ENCODE measurements around the gene F8A1. TPM values are rescaled to one million over a fixed set of nuclear protein-coding genes. Genes with fewer than 3 reads are reported as not detected.

Gene F8A1
- total RNA-seq, 1 donor from 2014 or later = 21.4 TPM

Other genes with a start within 250 kb of the F8A1 start
- gene CTAG2, start 232.8 kb upstream of the F8A1 start, total RNA-seq = not detected in 2 replicates
- 6.8 and 8.0 TPM in 2 replicates for gene GAB3, start 135.3 kb upstream of the F8A1 start, total RNA-seq
- gene DKC1, start 123.5 kb upstream of the F8A1 start, total RNA-seq = 26.4 and 38.0 TPM in 2 replicates
- gene MPP1, start 80.9 kb upstream of the F8A1 start, total RNA-seq = 32.9 and 39.2 TPM in 2 replicates
- gene SMIM9, start 51.7 kb upstream of the F8A1 start, total RNA-seq = not detected in 2 replicates
- 1.5 and 1.8 TPM in 2 replicates for gene F8, start 136.4 kb downstream of the F8A1 start, total RNA-seq
- gene FUNDC2, start 140.5 kb downstream of the F8A1 start, total RNA-seq = 22.5 and 32.2 TPM in 2 replicates
- 10.6 and 10.9 TPM in 2 replicates for gene CMC4, start 184.8 kb downstream of the F8A1 start, total RNA-seq
- 0.92 and 6.6 TPM in 2 replicates for gene MTCP1, start 184.8 kb downstream of the F8A1 start, total RNA-seq
- gene BRCC3, start 185.2 kb downstream of the F8A1 start, total RNA-seq = 15.8 and 16.2 TPM in 2 replicates